NOMO-1 treated with dmso at 0.1 percent for 144 hours (cell line): Measurements from ENCODE around the gene IBTK.
"Not testable (repeated sequence)": the region's sequence is repeated elsewhere in the genome, so short reads cannot be mapped to it uniquely, and the experiment has no call there.

ENCODE experiments used
- DNase-seq: peaks from one replicate; lab custom pipeline; 2025; ENCODE audit not compliant: unreplicated experiment; lab: John Stamatoyannopoulos, UW

IBTK gene

GRCh38 chr6:82248273-82248735, 760 bp upstream of the IBTK start:
- DNase-seq: no peak

- DNase-seq: peak; percentile 27
Measured at GRCh38 chr6:82246802-82247504, 591 bp downstream of the IBTK start.

GRCh38 chr6:82246370-82246769, 1.2 kb downstream of the IBTK start:
- no peak for DNase-seq

GRCh38 chr6:82245376-82245775, 2.2 kb downstream of the IBTK start:
- DNase-seq: no peak

- no peak for DNase-seq
Measured at GRCh38 chr6:82243884-82244283, 3.7 kb downstream of the IBTK start.

GRCh38 chr6:82240186-82240585, 7.4 kb downstream of the IBTK start:
- DNase-seq: no peak

- DNase-seq: no peak
Measured at GRCh38 chr6:82239597-82239996, 7.9 kb downstream of the IBTK start.

GRCh38 chr6:82237013-82237412, 10.5 kb downstream of the IBTK start:
- DNase-seq: no peak

- no peak for DNase-seq
Measured at GRCh38 chr6:82227770-82228169, 19.8 kb downstream of the IBTK start.

- no peak for DNase-seq
Measured at GRCh38 chr6:82220167-82220566, 27.4 kb downstream of the IBTK start.

- DNase-seq: no peak
Measured at GRCh38 chr6:82217018-82217586, 30.4 kb downstream of the IBTK start.

- no peak for DNase-seq
Measured at GRCh38 chr6:82216549-82216948, 31.0 kb downstream of the IBTK start.

- no peak for DNase-seq
Measured at GRCh38 chr6:82211326-82211725, 36.2 kb downstream of the IBTK start.

- no peak for DNase-seq
Measured at GRCh38 chr6:82208913-82209312, 38.6 kb downstream of the IBTK start.

- DNase-seq: no peak
Measured at GRCh38 chr6:82205930-82206392, 41.6 kb downstream of the IBTK start.

GRCh38 chr6:82204020-82204419, 43.5 kb downstream of the IBTK start:
- no peak for DNase-seq

GRCh38 chr6:82197784-82198183, 49.8 kb downstream of the IBTK start:
- no peak for DNase-seq

- not testable (repeated sequence) for DNase-seq
Measured at GRCh38 chr6:82197245-82197644, 50.3 kb downstream of the IBTK start.

GRCh38 chr6:82196161-82196560, 51.4 kb downstream of the IBTK start:
- DNase-seq: no peak

GRCh38 chr6:82195619-82196018, 51.9 kb downstream of the IBTK start:
- DNase-seq: no peak

GRCh38 chr6:82185948-82186535, 61.5 kb downstream of the IBTK start:
- no peak for DNase-seq

- no peak for DNase-seq
Measured at GRCh38 chr6:82183642-82184282, 63.8 kb downstream of the IBTK start.
